Stimulated activated naive CD4-positive, alpha-beta T cell treated with Interleukin-2 at 50 U/mL for 16 hours (primary cell): Measurements from ENCODE around the gene ABCC8.

Source experiments
- DNase-seq: peaks from one replicate; lab custom pipeline; 2025; lab: John Stamatoyannopoulos, UW

The ABCC8 gene

DNA sequence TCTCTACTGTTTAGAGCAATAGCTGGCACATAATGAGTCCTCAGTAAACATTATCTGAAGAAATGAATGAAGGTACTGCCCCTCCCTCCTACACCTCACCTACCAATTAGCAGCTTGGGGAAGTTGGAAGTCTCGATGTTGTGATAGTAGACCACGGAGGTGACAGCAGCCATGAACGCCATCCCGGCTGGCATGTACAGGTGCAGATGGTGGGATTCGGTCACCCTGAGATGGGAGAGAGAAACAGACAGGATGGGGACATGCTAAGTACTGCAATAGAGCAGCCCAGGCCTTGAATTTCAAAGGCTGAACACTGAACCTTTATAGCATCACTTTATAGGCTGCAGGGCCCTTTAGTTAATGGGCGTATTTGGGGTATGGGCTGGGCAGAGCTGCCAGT is 6.6 kb downstream of the ABCC8 start:
- no peak for DNase-seq

DNA sequence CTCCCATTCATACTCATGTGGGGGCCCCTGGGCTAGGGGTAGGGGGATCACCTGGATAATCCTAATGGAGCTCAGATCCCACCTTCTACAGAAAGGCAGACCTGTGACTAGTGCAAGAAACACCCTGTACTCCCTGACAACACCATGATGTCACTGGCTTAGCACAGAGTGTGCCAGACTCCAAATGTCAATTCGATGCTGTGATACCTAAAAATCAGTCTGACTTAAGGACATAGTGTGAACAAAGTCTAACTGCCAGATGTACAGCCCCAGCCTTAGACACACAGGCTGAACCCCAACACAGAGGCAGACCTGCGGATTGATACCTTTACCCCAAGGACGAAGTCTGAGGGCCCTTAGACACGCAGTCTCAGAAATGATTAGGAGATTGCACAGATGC is 8.5 kb downstream of the ABCC8 start:
- DNase-seq = no peak

DNA sequence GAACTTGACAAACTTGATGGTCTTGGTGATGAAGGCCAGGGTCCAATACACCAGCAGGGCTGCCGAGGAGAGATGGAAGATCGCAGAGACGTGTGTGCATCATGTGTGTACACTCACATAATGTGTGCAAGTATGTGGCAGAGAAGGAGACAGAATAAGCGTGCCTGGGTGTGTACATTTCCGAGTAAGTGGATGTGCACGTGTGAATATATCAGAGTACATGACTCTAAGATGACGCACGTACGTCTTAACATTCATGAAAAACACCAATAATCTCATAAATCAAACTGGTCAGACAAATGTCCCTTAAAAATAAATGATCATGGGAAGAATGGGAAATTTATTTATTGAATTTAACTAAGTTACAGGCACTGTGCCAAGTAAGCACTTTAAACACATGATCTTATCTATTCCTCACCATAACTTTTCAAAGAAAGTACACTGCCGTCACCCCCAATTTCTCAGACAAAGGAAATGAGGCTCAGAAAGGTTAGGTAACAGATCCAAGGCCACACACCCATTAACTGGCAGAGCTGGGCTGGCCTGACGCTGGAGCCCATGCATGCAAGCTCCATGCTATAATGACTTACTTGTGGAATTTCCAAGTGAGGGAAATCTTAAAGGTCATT is 13.0 kb downstream of the ABCC8 start:
- DNase-seq = no peak

DNA sequence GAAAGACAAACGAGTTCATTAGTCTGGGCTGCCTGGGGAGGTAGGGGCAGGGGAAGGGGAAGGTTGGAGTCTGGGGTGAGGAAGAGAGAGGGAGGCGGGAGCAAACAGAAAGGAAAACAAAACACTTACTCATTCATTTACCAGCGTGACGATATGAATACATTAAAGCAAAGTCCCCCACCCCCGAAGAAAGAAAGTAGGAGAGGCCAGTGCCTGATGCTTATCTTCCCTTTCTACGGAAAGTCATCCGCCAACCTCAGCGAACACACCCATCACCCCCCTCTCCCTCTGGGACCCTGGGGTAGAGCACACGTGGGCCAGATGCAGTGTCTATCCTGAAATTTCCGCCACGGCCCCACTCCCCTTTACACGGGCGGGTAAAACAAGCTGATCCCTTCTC is 13.7 kb downstream of the ABCC8 start:
- no peak for DNase-seq

DNA sequence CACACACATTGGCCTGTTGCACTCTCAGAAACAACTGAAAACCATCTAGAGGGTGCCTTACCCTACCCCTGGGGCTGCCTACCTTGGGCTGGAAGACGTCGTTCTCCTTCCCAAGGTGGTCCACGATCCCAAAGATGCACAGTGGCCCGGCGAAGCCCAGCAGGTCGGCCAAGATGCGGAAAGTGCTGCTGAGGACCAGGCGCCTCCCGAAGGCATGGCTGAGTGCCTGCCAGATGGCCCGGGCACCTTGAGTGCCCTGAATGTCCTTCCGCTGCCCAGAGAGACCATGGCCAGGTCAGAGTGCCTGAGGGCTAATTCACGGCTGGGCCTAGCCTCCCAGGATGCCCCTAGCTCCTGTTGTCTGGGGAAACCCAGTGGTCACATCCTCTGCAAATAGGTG is 16.2 kb downstream of the ABCC8 start:
- DNase-seq = no peak

DNA sequence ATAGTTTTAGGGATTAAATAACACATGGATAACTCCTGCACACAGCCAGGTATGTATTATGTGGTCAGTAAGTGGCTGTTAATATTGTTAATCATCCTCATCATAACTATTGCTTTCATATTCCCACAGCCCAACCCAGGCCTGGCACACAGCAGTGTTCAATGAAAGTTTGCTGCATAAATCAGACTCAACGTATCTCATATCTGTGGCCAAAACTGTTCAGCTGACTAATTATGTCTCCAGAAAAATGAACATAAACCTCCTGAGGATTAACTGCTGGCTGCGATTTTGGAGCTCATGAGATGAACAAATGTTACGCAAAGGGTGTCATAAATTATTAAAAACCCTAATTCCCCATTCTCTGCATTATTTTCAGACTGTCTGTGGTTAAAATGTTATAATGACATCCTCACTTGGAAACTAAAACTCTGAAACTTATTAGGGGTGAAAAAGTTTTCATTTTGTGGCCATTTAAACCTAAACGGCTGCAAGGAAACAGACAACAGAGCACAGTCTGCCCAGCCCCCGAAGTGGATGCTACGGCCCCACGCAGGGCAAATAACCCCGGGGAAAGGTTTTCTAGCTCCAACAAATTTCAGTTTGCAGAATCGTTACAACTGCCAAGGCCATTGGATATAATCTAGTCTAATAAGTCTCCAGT is 17.3 kb downstream of the ABCC8 start:
- no peak for DNase-seq

DNA sequence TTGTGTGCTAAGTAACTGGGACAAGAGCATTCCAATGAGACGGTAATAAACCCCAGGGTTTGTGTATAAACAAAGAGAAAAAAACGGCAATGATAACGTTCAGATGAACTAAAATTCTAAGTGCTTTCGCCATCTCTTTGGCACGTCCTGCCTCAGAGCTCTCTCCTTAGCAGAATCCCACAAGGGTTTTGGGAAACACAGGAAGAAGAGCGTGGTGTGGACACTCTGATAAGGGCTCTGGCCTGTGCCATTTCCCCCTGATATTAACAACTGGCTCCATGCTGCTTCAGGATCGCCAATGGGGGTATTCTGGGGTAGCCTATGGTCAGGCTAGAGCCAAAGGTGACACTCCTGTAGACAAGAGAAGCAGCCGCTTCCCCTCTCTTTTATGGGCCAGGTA is 18.4 kb downstream of the ABCC8 start:
- no peak for DNase-seq

DNA sequence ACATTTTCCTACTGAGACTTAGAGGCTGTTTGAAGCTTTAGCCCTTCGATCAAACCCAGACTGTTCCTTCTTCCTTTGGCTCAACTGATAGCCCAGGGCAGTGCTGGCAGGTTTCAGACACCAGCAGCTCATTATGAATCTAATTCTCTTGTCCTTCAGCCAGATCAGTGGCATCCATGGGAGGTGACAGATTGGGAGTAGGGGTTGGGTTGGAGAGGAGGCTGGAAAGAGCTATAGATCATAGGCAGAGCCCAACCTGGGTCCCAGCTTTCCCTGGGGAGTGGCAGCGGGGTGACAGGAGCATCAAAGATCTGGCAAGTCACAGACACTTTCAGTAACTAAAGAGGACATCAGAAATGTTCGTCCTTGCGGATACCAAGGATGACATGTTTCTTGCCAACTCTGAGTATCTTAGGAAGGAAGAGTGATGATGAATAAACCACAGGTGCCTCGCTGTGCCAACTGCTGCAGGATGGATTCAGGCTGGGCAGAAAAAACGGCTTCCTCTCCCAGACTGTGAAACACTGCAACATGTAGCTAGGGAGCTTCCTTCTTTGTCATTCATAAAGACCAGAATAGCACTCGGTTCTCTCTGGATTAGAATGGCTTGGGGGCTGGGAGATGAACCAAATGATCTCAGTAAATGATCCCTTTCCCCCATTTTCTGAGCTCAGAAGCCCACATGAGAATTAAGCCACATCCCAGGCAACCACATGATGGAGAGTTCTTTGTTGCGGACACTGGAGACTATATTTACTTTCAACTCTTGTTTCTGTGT is 19.1 kb downstream of the ABCC8 start:
- DNase-seq = no peak

DNA sequence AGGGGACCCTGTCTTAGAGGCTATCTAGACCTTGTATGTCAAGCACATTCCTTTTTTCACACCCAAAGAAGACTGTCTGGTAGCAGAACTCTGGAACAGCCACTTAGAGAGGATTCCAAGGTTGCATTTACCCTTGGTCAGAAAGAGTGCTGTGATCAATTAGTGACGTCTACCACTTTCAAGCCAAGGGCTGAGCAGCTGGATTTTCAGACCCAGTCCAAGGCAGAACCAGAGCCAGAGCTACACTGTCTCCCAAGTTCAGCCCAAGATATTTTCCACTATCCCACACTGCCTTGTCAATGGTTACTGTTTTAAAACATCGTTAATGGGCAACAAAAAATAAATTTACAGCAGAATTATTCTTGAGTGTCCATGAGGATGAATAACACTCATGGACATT is 24.0 kb downstream of the ABCC8 start:
- DNase-seq = no peak

DNA sequence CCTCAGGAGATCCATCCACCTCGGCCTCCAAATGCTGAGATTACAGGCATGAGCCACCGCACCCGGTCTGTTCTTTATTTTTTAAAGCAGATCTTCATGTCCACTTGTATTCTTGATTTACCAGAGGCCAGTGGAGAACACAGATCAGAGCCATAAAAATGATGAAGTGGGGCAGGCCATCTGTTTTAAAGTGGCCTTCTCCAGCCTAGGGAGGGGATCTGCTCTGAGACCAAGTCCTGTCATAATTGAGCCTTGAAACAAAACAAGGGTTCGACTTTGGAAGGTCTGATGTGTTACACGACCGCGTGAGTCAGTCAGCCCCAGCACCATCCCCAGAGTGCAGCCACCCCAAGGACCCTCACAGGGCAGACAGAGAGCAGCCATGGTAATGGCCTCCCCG is 27.5 kb downstream of the ABCC8 start:
- DNase-seq = no peak

DNA sequence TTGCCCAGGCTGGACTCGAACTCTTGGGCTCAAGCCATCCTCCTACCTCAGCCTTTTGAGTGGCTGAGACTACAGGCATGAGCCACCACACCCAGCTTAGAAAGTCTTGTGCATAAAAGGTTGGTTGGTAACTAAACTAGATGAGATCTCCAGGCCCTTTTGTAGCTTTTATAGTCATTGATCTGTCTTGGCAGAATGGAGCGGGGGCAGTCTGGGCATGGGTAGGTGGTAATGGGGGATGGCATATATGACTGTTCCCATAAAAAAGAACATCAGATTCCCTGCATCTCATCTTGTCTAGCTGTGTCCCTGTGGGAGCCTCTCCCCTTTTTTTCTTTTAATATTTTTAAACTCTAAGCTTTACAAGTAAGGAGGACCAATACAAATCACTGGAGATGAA is 30.2 kb downstream of the ABCC8 start:
- no peak for DNase-seq

DNA sequence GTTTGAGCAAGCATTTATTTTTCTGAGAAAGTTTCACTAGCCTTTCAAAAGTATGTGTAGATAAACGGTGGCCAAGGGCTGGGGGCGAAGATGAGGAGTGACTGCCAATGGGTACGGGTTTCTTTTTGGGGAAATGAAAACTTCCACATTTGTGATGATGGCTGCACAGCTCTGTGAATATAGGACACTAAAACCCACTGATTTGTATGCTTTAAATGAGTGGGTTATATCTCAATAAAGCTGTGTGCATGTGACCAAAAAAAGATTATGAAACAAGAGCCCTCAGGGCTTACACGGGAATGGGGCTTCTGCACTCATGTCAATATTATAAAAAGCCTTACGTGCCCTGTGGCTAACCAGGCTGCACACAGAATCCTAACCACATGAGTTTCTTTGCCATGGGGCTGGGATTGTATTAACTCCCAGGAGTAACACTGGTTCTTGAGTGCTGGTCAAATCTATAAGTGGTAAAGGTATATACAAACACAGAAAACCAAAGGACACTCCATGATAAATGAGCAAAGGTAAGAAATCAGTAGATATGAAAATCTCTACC is 31.3 kb downstream of the ABCC8 start:
- no peak for DNase-seq

DNA sequence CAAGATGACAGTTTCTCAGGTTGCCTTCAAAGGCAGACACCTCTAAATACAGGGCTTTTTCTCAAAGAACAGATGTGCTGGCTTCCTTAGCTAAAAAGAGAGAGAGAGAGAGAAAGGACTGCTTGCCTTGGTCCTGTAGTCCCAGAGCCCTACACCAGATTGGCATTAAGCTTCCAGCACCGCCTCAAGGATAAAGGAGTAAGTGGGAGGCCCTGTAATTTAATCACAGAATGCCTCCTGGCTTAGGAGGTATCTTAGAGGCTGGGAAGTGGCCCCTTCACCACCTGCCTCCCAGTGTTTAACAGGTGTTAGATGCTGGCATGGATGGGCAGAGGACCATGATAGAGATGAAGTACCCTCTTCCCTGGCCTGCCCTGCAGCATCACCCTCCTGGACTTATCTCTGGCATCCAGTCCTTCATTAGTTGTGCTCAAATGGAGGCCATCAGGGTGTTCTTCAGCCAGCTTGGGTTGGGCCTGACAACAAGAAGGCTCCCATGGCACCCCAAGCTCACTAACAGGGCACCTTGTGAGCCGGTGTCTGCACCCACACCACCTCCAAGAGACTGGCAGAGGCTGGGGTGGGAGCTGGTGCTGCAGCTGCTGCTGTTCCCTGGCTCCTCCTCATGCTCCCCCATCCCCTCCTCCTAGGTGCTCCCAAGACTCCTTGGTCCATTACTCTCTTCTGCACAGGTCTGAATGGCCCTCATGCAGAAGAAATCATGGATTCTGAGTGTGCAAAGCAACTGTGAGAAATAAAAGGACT is 32.5 kb downstream of the ABCC8 start:
- no peak for DNase-seq

DNA sequence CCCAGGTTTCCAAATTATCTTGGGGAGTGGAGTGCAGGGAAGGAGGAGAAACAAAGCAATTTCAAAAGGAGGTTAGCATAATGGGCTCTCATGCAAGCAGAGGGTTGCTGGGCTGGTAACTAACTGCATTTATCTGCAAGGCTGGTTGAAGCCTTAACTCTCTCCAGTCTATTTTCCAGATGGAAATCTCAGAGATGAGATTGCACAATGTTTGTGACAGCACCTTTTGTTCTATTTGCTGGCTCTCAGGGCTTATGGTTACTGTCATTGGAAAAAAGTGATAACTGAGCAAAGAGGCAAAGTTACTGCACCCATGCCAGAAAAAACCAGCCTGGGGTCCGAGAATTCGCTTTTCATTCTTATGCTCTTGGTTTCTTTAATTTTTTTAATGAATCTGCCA is 33.2 kb downstream of the ABCC8 start:
- no peak for DNase-seq

DNA sequence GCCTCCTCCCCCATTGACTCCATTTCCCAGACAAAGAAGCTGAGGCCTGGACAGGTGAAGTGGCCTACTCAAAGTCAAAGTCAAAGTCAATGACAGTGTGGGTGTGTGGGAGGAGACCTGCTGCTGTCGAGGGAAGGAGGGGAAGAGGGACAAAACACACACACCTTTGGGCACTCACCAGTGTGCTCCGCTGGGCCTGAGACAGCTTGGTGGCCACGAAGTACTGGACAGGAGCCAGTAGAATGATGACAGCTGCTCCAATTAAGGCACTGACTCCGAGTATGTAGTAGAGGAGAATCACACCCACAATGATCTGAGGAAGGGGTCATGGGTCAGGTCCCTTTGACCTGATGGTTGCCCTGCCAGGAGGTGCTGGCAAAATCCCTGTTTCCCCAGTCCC is 33.6 kb downstream of the ABCC8 start:
- no peak for DNase-seq

DNA sequence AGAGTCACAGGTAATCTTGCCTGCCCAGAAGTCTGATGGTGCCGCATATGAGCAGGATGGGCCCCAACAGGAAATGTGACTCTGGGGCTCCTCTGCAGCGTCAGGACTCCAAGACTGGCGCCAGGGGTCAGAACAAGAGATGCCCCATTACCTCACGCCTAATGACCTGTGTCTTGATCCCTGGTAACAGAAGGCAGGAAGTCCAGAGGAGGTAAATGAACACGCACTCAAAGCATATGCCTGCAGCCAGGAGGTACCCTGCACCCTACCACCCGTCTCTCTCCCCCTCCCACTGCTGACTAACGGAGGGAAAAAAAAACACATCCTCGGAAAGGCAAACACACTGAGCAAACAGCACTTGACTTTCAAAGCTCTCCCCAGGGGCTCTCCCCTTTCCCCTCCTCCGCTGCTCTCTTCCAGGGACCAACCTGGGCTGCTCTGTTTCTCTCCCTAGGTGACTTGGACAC is 37.3 kb downstream of the ABCC8 start:
- no peak for DNase-seq

DNA sequence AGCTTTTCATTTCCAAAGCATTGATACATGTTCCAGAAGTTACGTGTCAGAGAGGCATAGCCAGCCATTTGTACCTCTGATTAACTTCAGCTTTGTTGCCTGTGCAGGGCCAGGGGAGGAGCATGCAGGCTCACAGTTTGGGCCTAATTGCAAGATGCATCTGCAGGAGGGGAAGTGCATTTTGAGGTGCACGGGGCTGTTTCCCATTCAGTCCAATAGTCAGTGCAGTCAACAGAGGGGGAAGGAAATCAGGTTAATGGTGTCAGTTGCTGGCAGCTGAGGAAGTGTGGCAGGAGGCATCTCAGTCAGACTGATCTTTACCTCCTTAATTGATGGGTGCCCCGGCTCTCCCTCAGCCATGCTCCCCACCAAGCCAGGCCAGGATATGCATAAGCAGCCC is 39.3 kb downstream of the ABCC8 start:
- no peak for DNase-seq

DNA sequence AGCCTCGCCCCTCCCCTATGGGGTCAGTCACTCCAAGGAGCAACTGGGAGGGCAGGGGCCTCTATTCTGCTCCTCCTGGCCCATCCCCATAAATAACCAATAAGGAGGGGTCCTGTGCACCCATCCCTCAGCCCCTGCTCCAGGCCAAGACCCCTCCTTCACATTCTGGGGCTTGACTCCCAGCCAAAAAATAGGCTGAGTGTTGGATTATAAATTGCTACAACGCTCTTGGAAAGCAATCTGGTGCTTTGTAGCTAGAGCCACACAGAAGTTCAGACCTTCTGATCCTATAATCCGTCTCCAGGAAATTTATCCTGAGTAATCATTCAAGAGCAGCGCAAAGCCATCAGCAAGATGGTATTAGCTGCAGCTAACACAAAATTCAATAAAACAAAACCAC is 42.5 kb downstream of the ABCC8 start:
- no peak for DNase-seq

DNA sequence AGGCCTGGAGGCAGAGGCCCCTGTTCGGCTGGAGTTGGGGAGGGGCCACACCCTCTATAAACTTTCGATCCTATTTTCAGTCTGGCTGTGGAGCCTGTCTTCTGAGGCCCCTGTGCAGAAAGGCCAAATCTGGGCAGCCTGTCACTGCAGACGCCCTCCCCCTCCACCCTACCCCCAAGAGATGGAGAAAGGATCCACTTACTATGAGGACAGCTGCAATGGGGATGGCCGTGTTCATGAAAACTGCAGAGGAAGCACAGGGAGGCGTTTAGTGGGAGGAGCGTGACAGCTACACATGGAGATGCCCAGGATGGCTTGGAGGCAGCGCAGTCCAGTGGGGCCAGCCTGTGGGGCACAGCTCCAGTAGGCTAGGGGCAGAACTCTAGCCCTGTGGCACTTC is 44.6 kb downstream of the ABCC8 start:
- no peak for DNase-seq

DNA sequence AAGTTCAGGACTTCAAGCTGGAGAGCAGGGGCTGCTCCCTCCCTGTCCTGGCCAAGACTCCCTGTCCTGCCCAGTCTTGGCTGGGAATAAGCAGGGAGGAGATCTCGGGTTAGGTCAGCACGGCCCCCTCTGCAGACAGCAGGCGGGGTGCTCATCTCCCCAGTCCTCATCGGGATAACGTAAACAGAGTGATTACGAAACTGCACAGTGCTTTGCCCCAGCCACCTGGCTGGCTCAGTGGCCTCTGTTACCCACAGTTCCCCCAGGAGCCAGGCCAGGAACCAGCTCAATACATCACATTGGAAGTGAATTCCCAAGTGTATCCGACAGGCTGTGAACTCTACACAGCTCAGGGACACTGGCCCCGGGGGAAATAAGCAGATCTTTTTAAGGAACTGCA is 45.5 kb downstream of the ABCC8 start:
- DNase-seq = no peak

DNA sequence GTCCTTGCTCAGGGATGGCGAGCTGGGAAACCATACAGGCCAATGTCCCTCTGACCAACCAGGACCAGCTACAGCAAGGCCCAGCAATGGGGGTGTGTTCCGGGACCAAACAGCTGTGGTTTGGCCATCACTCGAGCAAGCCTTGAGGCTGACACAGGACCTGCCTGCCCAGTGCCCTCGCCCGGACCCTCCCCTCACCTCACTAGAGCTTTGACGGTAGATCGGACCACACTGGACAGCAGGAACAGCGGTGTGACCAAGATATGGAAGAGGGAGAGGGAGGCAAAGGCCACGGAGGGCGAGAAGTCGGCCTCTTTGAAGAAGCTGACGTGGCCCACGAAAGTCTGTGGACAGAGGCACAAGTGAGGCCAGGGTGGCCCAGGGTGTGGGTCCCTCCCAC is 46.0 kb downstream of the ABCC8 start:
- no peak for DNase-seq

DNA sequence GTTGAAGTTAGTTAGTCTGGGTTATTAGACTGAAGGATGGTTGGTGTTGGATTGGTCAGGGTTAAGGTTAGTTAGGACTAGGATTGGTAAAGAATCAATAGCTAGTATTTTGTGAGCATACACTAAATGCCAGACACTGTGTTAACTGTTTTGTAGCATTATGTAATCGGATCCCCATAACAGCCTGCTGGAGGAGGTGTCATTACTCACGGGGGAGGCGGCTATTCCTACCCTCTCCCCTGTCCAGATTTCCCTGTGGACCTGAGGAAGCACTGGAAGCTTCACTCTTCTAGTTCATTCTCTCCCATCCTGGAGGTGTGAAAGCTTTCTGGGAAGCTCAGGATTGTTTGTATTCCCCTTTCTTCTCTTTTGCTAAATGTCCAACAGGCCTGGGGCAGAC is 47.7 kb downstream of the ABCC8 start:
- no peak for DNase-seq
